HG03378 (cell line): Measurements from ENCODE around the gene CCSAP.
A peak's percentile ranks its signal among the peaks of the same experiment; 100 is the strongest.
"Not testable (repeated sequence)": the region's sequence is repeated elsewhere in the genome, so short reads cannot be mapped to it uniquely, and the experiment has no call there.

Experiments
- ATAC-seq: cut with Tn5 transposase; IDR thresholded peaks from one replicate; pipeline ENCODE4 v1.9.1; 2021; ENCODE audit warnings: mild to moderate bottlenecking, moderate library complexity; ENCODE audit not compliant: unreplicated experiment

Gene CCSAP, protein sequence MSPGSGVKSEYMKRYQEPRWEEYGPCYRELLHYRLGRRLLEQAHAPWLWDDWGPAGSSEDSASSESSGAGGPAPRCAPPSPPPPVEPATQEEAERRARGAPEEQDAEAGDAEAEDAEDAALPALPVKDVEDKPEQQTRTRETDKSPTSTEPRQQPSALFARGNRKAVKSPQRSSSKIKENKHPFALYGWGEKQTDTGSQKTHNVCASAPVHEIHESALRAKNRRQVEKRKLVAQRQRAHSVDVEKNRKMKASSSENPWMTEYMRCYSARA

DNA sequence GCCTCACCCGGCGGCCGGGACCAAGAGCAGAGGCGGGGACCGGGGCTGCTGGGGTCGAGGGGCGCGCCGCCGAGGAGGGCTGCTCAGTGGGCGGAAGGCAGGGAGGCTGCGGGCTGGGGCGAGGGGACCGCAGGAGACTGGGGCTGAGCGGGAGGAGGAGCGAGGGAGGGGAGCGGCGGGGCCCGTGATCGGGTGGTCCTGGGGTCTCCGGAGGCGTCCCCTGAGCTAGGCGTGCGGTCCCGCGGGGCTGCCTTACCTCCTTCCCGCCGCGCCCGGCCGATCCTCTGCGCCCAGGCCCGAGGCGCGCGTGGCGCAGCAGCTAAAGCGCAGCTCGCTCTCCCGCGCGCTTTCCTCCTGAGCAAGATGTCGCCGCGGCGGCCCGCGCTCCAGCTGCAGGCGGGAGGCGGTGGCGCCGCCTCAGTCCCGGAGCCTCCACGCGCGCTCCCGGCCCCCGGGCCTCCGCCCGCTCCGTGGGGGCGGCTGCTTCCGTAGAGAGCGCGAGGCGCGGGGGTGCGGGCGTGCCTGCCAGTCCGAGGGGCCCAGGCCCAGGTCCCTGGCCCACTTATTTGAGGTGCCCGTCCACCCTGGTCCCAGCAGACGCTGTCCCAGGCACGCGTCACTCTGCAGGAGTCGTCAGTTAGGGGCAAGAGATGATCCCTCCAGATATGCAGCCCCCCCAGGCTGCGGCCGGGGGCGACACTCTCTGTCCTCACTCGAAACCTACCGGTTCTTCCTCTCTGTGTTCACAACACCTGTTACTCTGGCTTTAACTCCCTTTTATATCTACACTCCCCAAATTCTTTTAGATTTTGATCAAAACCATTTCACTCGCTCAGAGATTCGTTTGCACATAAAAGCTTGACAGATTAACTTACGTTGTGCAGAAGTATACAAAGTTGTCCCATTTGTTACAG is at the start of gene CCSAP:
Gene CCSAP (minus strand): TSS at position 392 of the 914 bp plus-strand sequence. CDS start 582 bp downstream, outside the sequence.
- ATAC-seq = peak; percentile 34

DNA sequence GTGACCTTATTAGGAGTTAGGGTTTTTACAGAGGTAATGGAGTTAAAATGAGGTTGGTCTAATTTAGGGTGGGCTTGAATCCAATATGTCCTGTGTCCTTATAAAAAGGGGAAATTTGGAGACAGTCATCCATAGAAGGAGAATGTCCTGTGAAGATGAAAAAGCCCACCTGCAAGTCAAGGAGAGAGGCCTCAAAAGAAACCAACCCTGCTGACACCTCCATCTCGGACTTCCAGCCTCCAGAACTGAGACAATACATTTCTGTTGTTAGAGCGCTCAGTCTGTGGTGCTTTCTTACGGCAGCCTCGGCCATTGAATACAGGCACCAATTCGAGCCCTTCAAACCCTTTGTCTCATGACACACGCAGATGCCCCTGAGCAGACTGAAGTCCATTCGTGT is 47.3 kb upstream of the CCSAP start:
- no peak for ATAC-seq

DNA sequence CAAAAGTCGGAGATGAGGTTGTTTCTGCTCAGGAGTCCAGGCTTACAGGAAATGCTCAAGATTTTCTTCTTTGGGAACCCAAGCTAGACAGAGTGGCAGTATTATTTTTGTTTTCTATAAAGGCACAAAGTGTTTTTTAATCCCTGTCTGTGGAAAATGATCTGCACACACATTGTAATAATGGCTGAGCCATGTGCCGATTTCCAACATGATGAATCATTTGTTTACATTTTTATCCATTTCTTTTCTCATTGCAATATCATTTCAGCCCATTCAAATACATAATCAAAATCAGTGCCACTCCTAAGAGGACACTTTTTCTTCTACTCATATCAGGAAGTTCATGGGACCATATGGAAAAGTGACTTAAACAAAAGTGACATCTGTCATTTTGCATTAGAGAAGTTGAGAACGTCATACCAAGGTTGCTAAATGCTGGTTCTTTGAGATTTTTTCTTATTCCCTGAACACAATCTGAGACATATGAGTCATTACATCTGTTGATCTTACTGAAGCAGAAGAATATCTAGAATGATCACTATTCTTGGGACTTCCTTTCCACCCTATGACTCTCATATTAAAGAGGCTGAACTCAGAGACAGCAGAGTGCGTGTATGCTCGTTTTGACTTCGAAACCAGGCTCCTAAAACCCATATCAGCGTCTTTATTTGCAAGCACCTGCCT is 46.2 kb upstream of the CCSAP start:
- no peak for ATAC-seq

DNA sequence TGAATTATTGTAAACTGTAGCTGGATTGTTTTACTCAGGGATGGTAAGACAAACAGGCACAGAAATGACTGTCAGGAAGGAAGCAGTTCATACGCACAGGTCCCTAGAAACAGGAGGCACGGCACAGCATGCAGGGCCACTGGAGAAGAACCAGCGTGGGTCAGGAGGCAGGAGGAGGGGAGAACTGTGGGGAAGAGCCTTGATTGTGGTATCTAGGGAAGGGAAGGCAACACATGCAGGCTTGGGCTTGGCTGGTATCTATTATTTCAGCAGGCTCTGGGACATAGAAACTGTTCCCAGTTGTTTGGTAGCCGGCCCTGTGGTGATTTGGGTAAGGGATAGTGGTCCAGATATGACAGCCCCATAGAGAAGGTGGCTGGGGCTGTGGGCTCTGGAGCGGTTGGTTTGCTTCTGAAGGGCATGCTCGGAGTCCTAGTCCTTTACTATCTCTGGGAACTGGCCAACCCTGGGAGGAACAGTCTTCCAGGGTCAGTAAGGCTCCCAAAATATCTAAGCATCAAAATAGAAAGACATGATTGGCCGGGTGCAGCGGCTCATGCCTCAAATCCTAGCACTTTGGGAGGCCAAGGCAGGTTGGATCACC is 43.1 kb upstream of the CCSAP start:
- ATAC-seq = no peak

DNA sequence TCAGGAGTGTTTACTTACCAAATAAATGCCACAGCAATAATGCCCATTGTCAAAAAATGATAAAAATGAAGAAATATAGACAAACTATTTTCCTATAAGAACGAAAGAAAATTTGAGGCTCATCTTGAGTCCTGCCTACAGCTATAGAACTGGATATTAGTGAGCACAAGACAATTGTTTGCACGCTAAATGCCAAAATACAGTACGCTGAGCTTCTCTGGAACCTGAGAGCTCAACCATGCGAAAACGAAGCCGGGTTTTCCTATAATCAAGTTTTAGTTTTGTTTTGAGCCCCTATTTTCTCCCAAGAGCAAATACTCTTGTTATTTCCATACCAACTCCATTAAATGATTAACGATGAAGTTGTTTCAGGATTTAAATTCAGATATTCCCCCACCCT is 42.0 kb upstream of the CCSAP start:
- ATAC-seq = no peak

DNA sequence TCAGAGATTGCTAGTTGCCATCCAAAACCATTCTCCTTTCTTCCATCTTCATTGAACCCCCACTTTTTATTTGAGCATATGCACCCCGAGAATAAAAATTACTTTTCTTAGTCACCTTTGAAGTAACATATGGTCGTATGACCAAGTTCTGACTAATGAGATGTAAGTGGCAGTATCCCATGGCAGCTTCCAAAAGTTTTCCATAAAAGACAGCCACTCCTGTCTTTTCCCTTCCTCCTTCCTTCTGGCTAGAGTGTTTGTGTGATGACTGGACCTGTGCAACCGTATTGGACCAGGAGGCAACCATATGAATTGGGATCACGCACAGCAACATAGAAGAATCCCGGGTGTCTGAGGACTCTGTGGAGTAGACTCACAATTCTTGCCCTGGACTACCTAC is 41.1 kb upstream of the CCSAP start:
- no peak for ATAC-seq

DNA sequence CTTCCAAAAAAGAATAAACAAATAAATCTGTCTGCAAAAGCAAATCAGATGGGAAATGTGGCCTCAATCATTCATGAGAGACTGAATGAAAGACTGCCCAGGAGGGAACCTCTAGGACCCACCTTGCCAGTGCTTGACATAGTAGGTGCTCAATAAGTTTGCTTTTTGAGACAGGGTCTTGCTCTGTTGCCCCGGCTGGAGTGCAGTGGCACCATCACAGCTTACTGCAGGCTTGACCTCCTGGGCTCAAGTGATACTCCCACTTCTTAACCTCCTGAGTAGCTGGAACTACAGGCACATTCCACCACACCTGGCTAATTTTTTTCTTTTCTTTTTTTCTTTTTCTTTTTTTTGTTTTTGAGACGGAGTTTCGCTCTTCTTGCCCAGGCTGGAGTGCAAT is 40.3 kb upstream of the CCSAP start:
- ATAC-seq = no peak

DNA sequence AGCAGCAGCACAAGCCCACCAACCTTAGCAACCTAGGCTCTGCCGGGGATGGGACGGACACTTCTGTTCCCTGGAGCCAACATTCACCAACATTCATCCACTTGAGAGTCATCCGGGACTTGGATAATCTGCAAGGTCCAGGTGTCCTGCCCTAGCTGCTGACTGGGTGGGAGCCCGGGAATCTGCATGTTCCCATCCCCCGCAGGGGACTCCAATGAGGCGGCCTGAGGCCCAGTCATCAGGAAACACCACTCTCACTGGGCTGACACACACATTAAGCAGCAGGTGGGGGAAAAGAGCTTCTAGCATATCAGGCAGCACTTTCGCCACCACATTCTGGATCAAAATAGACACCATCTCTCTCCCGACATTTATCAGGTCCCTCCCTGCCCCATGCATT is 38.4 kb upstream of the CCSAP start:
- ATAC-seq = no peak

DNA sequence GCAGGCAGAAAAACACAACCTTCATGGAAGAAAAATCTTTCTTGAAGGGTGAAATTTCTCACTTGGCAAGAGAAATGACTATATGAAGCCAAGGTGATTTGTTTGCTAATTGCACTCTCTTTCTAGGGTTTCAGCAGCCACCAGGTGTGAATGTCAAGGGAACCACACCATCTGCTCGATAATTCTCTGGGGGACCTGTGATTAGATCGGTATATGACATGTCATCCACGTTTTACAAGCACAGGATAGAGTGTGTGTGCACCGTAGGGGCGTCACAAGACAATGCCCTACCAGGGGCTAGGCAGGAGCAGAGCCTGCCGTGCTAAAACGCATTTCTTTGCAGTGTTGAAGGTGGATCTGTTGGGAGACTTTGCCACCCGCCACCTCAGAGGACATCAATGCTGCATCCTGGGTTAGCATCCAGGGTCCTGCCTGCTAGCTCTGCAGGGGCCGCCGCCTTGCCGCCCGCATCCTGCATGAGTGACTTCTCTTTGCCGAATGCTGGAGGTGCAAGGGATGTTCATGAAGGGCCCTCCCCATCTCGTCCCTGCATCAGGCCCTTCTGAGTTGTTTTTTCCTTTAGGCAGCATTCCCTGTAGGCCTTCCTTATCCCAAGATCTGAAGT is 37.8 kb upstream of the CCSAP start:
- no peak for ATAC-seq

DNA sequence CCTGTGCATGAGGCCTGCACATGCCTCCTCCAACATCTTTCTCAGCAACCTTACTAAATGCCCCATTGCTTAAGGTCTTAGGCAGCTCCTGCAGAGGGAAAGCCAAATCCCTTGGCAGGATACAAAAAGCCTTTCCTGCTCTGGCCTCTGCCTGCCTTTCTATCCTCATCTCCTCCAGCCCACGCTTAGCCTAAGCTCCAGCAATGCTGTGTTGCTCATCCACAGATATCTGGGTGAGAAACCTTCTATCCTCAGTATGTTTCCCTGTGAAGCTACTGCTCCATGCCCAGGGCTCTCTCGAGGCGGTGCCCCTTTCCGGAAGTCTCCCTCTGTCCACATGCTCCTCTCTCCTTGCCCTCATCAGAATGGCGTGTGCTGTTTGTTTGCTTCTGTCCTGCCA is 37.0 kb upstream of the CCSAP start:
- ATAC-seq = no peak

DNA sequence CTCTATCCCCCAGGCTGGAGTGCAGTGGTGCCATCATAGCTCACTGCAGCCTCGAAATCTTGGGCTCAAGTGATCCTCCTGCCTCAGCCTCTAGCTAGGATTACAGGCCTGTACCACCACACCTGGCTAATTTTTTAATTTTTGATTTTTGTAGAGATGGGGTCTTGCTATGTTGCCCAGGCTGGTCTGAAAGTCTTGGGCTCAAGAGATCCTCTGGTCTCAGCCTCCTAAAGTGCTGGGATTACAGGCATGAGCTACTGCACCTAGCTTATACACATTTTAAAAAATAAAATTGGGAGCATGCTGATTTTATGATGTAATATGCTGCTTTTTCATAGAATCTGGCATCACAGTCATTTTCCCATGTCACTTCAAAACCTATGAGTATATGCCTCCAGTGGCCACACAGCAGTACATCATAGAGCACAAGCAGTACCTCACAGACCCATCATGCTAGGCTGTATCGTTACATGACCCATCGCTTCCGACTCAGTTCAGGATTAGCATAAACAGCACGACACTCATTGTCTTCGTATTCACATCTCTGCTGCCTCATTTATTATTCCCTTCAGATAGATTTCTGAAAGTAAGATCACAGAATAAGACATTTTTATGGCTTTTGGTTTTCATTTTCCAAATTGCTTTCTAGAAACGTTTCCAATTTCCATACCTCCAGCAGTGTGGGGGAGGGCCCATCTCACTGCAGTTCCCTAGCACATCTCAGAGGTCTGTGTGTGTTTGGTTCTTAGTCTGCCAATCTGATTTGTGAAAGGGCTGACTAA is 35.9 kb upstream of the CCSAP start:
- ATAC-seq = no peak

DNA sequence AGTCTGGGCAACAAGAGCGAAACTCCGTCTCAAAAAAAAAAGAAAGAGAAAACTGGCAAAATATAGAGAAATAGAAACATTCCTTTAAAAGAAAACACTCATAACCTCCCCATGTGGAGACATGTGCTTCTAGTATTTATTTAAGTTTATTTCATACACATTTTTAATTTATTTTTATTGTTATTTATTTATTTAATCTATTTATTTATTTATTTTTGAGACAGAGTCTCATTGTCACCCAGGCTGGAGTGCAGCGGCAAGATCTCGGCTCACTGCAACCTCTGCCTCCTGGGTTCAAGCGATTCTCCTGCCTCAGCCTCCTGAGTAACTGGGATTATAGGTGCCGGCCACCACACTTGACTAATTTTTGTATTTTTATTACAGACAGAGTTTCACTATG is 35.2 kb upstream of the CCSAP start:
- not testable (repeated sequence) for ATAC-seq

DNA sequence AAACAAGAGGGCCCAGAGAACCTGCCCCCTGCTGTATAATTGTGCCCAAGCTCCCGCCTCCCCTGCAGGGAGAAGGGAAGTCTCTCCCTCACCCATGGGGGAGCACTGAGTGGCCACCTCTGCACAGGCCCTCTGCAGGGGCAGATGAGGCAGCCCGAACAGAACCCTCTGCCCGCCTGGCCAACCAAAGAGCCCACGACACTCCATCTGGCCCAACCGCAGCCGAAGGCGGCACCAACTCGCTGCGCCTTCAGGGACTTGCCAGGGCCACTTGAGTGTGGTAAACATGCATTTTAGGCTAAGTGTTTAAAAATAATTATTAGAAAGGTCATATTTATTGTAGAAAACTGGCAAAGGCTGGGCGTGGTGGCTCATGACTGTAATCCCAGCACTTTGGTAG is 34.6 kb upstream of the CCSAP start:
- no peak for ATAC-seq

DNA sequence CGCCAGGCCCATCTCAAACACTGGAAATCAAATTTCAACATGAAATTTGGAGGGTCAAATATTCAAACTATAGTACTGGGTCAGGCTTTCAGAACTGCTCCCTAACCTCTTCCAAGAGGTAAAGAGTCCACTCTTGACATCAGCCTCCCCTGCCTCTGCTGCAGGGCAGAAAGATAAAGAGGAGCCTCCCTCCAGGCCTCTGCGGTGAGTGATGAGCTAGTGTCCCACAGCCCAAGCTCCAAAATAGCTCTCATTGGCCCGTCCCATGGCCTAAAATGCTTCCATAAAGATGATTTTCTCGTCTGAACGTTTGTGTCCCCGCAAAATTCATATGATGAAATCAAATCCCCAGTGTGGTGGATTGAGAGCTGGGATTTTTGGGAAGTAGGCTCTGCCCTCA is 33.7 kb upstream of the CCSAP start:
- no peak for ATAC-seq

DNA sequence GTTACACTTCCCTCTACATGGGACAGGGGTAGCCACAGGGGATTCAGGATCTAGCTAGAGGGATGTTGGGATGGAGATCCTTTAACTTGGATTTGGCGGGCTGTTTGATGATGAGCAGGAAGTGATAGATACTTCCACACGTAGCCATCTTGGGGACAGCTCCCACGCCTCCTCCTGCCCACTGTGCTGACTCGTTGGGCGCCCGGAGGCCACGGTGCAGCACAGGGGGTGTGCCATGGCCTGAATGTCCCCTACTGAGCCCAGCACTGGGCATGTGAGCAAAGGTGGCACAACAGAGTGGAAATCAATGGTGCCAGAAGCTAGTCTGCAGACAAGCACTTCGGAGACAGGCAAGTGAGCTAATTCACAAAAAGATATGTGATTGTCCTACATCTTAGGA is 31.6 kb upstream of the CCSAP start:
- ATAC-seq = no peak

DNA sequence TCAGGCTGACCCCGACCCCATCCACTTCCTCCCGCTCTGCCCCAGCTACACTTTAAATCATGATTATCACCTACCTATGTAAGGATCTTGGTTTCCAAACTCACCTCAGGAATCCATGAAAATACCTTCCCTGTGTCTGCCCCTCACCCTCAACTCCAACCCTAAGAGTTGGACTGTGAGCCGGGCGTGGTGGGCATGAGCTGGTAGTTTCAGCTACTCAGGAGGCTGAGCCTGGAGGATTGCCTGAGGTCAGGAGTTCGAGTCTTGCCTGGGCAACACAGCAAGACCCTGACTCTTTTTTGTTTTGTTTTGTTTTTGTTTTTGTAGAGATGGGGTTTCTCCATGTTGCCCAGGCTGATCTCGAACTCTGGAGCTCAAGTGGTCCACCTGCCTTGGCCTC is 30.5 kb upstream of the CCSAP start:
- ATAC-seq = no peak

DNA sequence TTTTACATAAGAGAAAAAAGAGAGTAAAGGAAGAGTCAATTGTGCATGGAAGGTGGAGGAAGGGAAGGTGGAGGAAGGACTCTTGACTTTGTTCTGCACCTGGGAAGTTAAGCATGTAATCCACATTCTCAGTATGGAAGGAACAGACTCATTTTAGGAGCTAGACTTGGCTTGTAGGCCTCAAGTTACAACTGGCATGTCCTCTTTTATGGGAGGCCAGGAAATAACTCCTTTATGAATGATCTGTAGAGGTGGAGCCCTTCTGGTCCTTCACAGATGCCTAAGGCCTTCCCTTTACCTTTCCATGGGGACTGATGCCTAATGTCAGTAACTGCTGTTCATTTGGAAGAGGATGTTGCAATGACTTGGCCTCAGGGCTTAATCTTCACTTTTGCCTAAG is 29.4 kb upstream of the CCSAP start:
- no peak for ATAC-seq

DNA sequence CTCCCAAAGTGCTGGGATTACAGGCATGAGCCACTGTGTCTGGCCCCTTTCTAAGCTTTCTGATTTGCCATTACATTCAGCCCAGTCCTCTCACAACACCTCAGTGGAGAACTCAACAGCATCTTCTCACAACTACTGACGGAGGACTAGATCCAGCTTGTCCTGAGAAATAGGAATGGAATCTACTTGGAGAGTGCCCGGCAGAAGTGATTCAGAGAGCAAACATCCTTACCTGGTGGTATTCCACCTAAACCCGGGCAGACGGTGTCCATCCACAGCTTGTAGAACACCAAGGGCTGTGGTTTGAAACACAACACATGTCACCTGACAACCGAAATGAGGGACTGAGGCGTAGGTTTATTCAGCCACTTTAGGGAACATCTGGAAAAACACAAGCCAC is 28.8 kb upstream of the CCSAP start:
- ATAC-seq = no peak

DNA sequence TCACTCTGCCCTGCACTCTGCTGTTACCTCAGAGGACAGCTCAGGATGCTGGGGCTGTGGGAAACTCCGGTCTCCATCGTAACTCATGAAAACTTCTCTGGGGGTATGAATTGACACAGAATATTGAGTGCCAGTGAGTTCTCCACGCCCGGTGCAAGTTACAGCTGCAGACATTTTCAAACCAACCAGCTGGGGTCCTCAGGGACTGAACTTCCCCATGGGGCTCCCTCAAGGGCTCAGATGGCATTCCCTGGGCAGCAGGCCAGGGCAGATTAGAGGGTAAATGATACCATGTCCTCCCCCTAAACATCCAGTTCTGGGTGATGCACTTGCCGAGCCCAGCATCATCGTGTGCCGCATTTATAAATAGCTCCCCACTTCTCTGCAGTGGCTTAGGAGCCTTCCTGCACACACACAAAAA is 27.8 kb upstream of the CCSAP start:
- no peak for ATAC-seq

DNA sequence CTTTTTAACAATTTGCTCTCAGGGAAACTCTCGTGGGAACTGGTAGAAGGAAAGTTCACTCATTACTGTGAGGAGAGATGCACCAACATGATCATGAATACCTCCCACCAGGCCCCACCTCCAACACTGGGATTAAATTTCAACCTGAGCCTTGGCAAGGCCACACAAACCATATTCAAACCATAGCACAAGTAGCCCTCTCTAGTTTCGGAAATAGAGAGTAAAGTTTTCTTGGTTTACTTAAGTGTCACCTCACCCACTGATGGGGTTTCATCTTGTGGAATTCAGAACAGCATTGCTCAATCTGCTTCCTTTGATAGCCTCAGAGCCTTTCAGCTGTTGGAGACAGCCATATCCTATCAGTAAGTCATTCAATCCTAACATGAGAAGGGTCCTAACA is 25.5 kb upstream of the CCSAP start:
- peak; percentile 63 for ATAC-seq
